T-helper 17 cell (primary cell): ENCODE measurements around the gene BRD7. TPM values are rescaled to one million over a fixed set of nuclear protein-coding genes. Genes with fewer than 3 reads are reported as not detected.
A peak's percentile ranks its signal among the peaks of the same experiment; 100 is the strongest.

Experiments used
- ATAC-seq: fragments of 150-1000 bp; cut with Tn5 transposase; 2 replicates; pipeline ENCODE4 v1.10.0; 2021; ENCODE audit warnings: mild to moderate bottlenecking, moderate library complexity
- DNase-seq, 3 donors: peaks; one replicate each; pipeline versions ENCODE4 v3.0.0 to v3.0.0-alpha.2; 2020 to 2021
- H3K9me3 ChIP-seq: one replicate; pipeline ENCODE4 v1.7.0; 2013; ENCODE audit warnings: low read length, mild to moderate bottlenecking; ENCODE audit not compliant: control insufficient read depth, poor library complexity, severe bottlenecking
- H3K27ac Mint-ChIP-seq: one replicate; pipeline ENCODE4 v1.8.0; 2022; ENCODE audit warnings: mild to moderate bottlenecking, moderate library complexity, mixed read lengths
- H3K27me3 Mint-ChIP-seq: one replicate; pipeline ENCODE4 v1.8.0; 2022; ENCODE audit warnings: mixed read lengths
- H3K36me3 Mint-ChIP-seq: one replicate; pipeline ENCODE4 v1.8.0; 2022; ENCODE audit warnings: low read depth, mixed read lengths
- H3K4me1 Mint-ChIP-seq: one replicate; pipeline ENCODE4 v1.8.0; 2022; ENCODE audit warnings: mild to moderate bottlenecking, mixed read lengths
- H3K4me3 Mint-ChIP-seq: one replicate; pipeline ENCODE4 v1.8.0; 2022; ENCODE audit warnings: mild to moderate bottlenecking, moderate library complexity, mixed read lengths
- total RNA-seq, 4 donors: library from RNA in 2 of 4; stranded (reverse) in 2 of 4; gene quantifications; one replicate each; pipeline ENCODE4 v1.2.3 and lab custom pipeline; 2022 to 2026

The BRD7 gene
- total RNA-seq, 2 donors from 2014 or later = 74.2 to 83.4 TPM

GRCh38 chr16:50269769-50270509, 98.8 kb downstream of the BRD7 start:
- Mint-ChIP-seq H3K27me3 (no peaks in the 10 kb centered on the region), H3K27ac (peak overlapping the region; percentile 98)

GRCh38 chr16:50269061-50269705, 99.6 kb downstream of the BRD7 start:
- DNase-seq = no peak
- H3K27ac Mint-ChIP-seq = peak overlapping the region; percentile 98
- H3K9me3 ChIP-seq = no peaks in the 10 kb centered on the region
- H3K4me1 Mint-ChIP-seq = peaks cover 73% of the 10 kb centered on the region
- ATAC-seq = no peak
- H3K27me3 Mint-ChIP-seq = no peaks in the 10 kb centered on the region
- H3K4me3 Mint-ChIP-seq = peak overlapping the region; percentile 95
- H3K36me3 Mint-ChIP-seq = peaks cover 3% of the 10 kb centered on the region

More at GRCh38 chr16:50269769-50270509, 98.8 kb downstream of the BRD7 start:
- Mint-ChIP-seq H3K36me3 (peaks cover 3% of the 10 kb centered on the region), H3K4me3 (peak overlapping the region; percentile 95), H3K4me1 (peaks cover 74% of the 10 kb centered on the region)
- DNase-seq = no peak
- H3K9me3 ChIP-seq = no peaks in the 10 kb centered on the region
- ATAC-seq = no peak

- H3K27ac Mint-ChIP-seq = peak overlapping the region; percentile 98
- H3K36me3 Mint-ChIP-seq = peaks cover 3% of the 10 kb centered on the region
- H3K27me3 Mint-ChIP-seq = no peaks in the 10 kb centered on the region
- no peaks in the 10 kb centered on the region for H3K9me3 ChIP-seq
- peaks cover 72% of the 10 kb centered on the region for H3K4me1 Mint-ChIP-seq
- ATAC-seq = no peak
- DNase-seq = no peak
- H3K4me3 Mint-ChIP-seq = peak overlapping the region; percentile 95
Measured at GRCh38 chr16:50268352-50268751, 100.4 kb downstream of the BRD7 start.

GRCh38 chr16:50267651-50268050, 101.1 kb downstream of the BRD7 start:
- Mint-ChIP-seq H3K27ac (peak overlapping the region; percentile 98), H3K4me1 (peaks cover 66% of the 10 kb centered on the region), H3K4me3 (peak overlapping the region; percentile 95), H3K27me3 (no peaks in the 10 kb centered on the region), H3K36me3 (peaks cover 3% of the 10 kb centered on the region)
- ATAC-seq = peak; percentile 16
- H3K9me3 ChIP-seq = no peaks in the 10 kb centered on the region
- no peak for DNase-seq

GRCh38 chr16:50267151-50267631, 101.6 kb downstream of the BRD7 start:
- no peaks in the 10 kb centered on the region for H3K27me3 Mint-ChIP-seq
- H3K4me1 Mint-ChIP-seq = peaks cover 62% of the 10 kb centered on the region

GRCh38 chr16:50266337-50267091, 102.3 kb downstream of the BRD7 start, which contains the start of gene ADCY7:
TSS of gene ADCY7 (plus strand) at chr16:50266551. CDS start at chr16:50288180, 21,629 bp downstream.
- H3K36me3 Mint-ChIP-seq = peaks cover 3% of the 10 kb centered on the region
- peaks cover 59% of the 10 kb centered on the region for H3K4me1 Mint-ChIP-seq
- H3K27me3 Mint-ChIP-seq = no peaks in the 10 kb centered on the region
- peak within 1 kb of the TSS; percentile 98 for H3K27ac Mint-ChIP-seq
- peak; percentile 92 for ATAC-seq
- H3K9me3 ChIP-seq = no peaks in the 10 kb centered on the region
- H3K4me3 Mint-ChIP-seq = peak within 1 kb of the TSS; percentile 95
- peak; percentile 69 to 78 (median 74) for DNase-seq

More at GRCh38 chr16:50267151-50267631, 101.6 kb downstream of the BRD7 start:
- H3K9me3 ChIP-seq = no peaks in the 10 kb centered on the region
- ATAC-seq (peak; percentile 0), DNase-seq (no peak)
- Mint-ChIP-seq H3K4me3 (peak overlapping the region; percentile 95), H3K27ac (peak overlapping the region; percentile 98), H3K36me3 (peaks cover 3% of the 10 kb centered on the region)

Other genes with a start within 250 kb of the BRD7 start
- 10 to 100 TPM; 21.5 to 23.0 TPM for gene TENT4B, start 215.7 kb downstream of the BRD7 start, total RNA-seq
- gene ADCY7, start 102.4 kb downstream of the BRD7 start, total RNA-seq = 100 to 1,000 TPM; 187 to 203 TPM
- 1 to 10 TPM; 1.5 to 2.8 TPM for gene NKD1, start 179.4 kb upstream of the BRD7 start, total RNA-seq